Astrocyte (in vitro differentiated cells and primary cell): ENCODE results near the gene ADCY1. TPM values are rescaled to one million over a fixed set of nuclear protein-coding genes. Genes with fewer than 3 reads are reported as not detected.
"Not testable (repeated sequence)": the region's sequence is repeated elsewhere in the genome, so short reads cannot be mapped to it uniquely, and the experiment has no call there.

Experiments used
- DNase-seq: peaks from one replicate; pipeline ENCODE4 v3.0.0-alpha.2; 2010; ENCODE audit warnings: low read depth
- FAIRE-seq: peaks from 2 replicates; lab custom pipeline; 2011; peaks lifted over from hg19 to GRCh38; lab: Jason Lieb, UNC
- H2AFZ ChIP-seq: 2 replicates; pipeline ENCODE4 v1.6.0; 2012; ENCODE audit warnings: low read depth, low read length, inconsistent platforms
- H3K27ac ChIP-seq: 2 replicates; pipeline ENCODE4 v1.5.1; 2011; ENCODE audit warnings: low read depth, low read length, inconsistent platforms
- H3K27me3 ChIP-seq: 2 replicates; pipeline ENCODE4 v1.6.0; 2011; ENCODE audit warnings: low read length, inconsistent platforms; ENCODE audit not compliant: insufficient read depth
- H3K36me3 ChIP-seq: 2 replicates; pipeline ENCODE4 v1.5.1; 2011; ENCODE audit warnings: low read length, inconsistent platforms; ENCODE audit not compliant: insufficient read depth
- H3K4me1 ChIP-seq: 2 replicates; pipeline ENCODE4 v1.5.1; 2011; ENCODE audit warnings: low read length, inconsistent platforms; ENCODE audit not compliant: insufficient read depth
- H3K4me2 ChIP-seq: 2 replicates; pipeline ENCODE4 v1.6.0; 2012; ENCODE audit warnings: low read length, inconsistent platforms
- H3K4me3 ChIP-seq: 2 replicates; pipeline ENCODE4 v1.5.1; 2011; ENCODE audit warnings: low read depth, mild to moderate bottlenecking, low read length, inconsistent platforms; ENCODE audit not compliant: insufficient read depth
- H3K79me2 ChIP-seq: 2 replicates; pipeline ENCODE4 v1.6.0; 2012; ENCODE audit warnings: mild to moderate bottlenecking, low read length, inconsistent platforms; ENCODE audit not compliant: insufficient read depth
- H3K9ac ChIP-seq: 2 replicates; pipeline ENCODE4 v1.6.0; 2012; ENCODE audit warnings: mild to moderate bottlenecking, low read length, inconsistent platforms
- H3K9me3 ChIP-seq: 2 replicates; pipeline ENCODE4 v1.5.1; 2012; ENCODE audit warnings: low read depth, mild to moderate bottlenecking, low read length, inconsistent platforms; ENCODE audit not compliant: insufficient read depth
- H4K20me1 ChIP-seq: 2 replicates; pipeline ENCODE4 v1.6.0; 2012; ENCODE audit warnings: low read length, inconsistent platforms; ENCODE audit not compliant: insufficient read depth
- H3K27ac Mint-ChIP-seq: one replicate; pipeline ENCODE4 v1.8.0; 2021; ENCODE audit warnings: mild to moderate bottlenecking, mixed read lengths; ENCODE audit not compliant: unreplicated experiment
- H3K27me3 Mint-ChIP-seq: one replicate; pipeline ENCODE4 v1.8.0; 2021; ENCODE audit warnings: low read depth, mixed read lengths; ENCODE audit not compliant: unreplicated experiment
- H3K36me3 Mint-ChIP-seq: one replicate; pipeline ENCODE4 v1.8.0; 2021; ENCODE audit warnings: low read depth, mixed read lengths; ENCODE audit not compliant: unreplicated experiment
- H3K4me1 Mint-ChIP-seq: one replicate; pipeline ENCODE4 v1.8.0; 2021; ENCODE audit warnings: low read depth, mixed read lengths; ENCODE audit not compliant: unreplicated experiment
- H3K4me3 Mint-ChIP-seq: one replicate; pipeline ENCODE4 v1.8.0; 2021; ENCODE audit warnings: mild to moderate bottlenecking, moderate library complexity, mixed read lengths; ENCODE audit not compliant: unreplicated experiment
- H3K9me3 Mint-ChIP-seq: one replicate; pipeline ENCODE4 v1.8.0; 2021; ENCODE audit warnings: mild to moderate bottlenecking, mixed read lengths; ENCODE audit not compliant: unreplicated experiment
- total RNA-seq: library from RNA; stranded (reverse); gene quantifications from 2 replicates; pipeline ENCODE4 v1.2.1, GENCODE V29; 2021
- TF ChIP-seq, protein P1 (sequence below): IDR thresholded peaks from 2 replicates; pipeline ENCODE4 v1.5.1; 2011; ENCODE audit warnings: low read depth, mild to moderate bottlenecking, inconsistent platforms, low read length, moderate library complexity; ENCODE audit not compliant: insufficient read depth

Gene ADCY1
- total RNA-seq, 1 donor from 2014 or later = 1.6 TPM

DNA sequence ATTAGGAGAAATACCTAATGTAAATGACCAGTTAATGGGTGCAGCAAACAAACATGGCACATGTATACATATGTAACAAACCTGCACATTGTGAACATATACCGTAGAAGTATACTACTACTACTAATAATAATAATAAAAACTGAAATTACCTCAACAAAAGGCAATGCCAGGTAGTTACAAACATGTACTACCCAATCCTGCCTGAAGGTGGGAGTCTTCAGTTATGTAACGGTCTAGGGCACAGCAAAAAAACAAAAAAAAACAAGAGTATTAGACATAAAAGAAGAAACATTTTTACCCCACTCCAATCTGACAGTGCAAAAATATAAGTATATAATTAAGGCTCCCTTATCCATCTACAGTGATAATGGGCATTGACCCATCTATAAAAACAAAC lies 182.6 kb downstream of the ADCY1 start:
- not testable (repeated sequence) for H2AFZ ChIP-seq, H4K20me1 ChIP-seq, H3K36me3 ChIP-seq, H3K4me3 Mint-ChIP-seq, H3K9me3 Mint-ChIP-seq, H3K4me2 ChIP-seq, H3K9ac ChIP-seq, H3K4me1 Mint-ChIP-seq, FAIRE-seq, H3K27me3 ChIP-seq, H3K27ac Mint-ChIP-seq, DNase-seq, H3K9me3 ChIP-seq, H3K4me1 ChIP-seq, H3K27ac ChIP-seq, H3K36me3 Mint-ChIP-seq, H3K4me3 ChIP-seq, H3K27me3 Mint-ChIP-seq
- peaks cover 10% of the 10 kb centered on the region for H3K79me2 ChIP-seq
- TF ChIP-seq, protein P1, sequence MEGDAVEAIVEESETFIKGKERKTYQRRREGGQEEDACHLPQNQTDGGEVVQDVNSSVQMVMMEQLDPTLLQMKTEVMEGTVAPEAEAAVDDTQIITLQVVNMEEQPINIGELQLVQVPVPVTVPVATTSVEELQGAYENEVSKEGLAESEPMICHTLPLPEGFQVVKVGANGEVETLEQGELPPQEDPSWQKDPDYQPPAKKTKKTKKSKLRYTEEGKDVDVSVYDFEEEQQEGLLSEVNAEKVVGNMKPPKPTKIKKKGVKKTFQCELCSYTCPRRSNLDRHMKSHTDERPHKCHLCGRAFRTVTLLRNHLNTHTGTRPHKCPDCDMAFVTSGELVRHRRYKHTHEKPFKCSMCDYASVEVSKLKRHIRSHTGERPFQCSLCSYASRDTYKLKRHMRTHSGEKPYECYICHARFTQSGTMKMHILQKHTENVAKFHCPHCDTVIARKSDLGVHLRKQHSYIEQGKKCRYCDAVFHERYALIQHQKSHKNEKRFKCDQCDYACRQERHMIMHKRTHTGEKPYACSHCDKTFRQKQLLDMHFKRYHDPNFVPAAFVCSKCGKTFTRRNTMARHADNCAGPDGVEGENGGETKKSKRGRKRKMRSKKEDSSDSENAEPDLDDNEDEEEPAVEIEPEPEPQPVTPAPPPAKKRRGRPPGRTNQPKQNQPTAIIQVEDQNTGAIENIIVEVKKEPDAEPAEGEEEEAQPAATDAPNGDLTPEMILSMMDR = peak; percentile 8

DNA sequence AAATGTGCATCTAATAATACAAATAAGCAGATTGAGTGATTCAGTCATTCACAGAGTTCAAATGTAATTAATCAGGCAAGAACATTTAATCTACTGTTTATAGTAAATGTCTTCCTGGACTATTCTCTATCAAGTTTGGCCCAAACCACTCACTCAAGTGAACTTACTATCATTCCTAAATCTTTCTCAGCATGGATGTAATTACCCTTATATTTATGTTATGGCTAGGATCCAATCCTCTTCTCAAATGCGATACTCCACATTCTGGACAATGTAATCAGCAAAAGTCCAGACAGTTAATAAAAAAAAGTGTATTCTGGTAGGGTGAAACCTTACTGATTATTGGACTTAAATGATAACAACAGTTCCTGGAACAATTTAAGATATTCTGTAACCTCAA lies 185.3 kb downstream of the ADCY1 start:
- not testable (repeated sequence) for H3K36me3 ChIP-seq, H3K27me3 ChIP-seq, H3K9ac ChIP-seq, H2AFZ ChIP-seq, H3K27ac ChIP-seq, FAIRE-seq, H3K27ac Mint-ChIP-seq, H3K36me3 Mint-ChIP-seq, H3K9me3 ChIP-seq, H3K4me3 Mint-ChIP-seq, DNase-seq, H3K9me3 Mint-ChIP-seq, H3K4me2 ChIP-seq, H3K27me3 Mint-ChIP-seq, H3K4me3 ChIP-seq, H4K20me1 ChIP-seq
- Histone ChIP-seq H3K4me1 (peaks cover 19% of the 10 kb centered on the region), H3K79me2 (peaks cover 18% of the 10 kb centered on the region)
- peaks cover 14% of the 10 kb centered on the region for H3K4me1 Mint-ChIP-seq

GRCh38 chr7:45761545-45762205 lies 187.5 kb downstream of the ADCY1 start:
- peak overlapping the region; percentile 63 for H3K27ac Mint-ChIP-seq
- not testable (repeated sequence) for H3K4me3 Mint-ChIP-seq

DNA sequence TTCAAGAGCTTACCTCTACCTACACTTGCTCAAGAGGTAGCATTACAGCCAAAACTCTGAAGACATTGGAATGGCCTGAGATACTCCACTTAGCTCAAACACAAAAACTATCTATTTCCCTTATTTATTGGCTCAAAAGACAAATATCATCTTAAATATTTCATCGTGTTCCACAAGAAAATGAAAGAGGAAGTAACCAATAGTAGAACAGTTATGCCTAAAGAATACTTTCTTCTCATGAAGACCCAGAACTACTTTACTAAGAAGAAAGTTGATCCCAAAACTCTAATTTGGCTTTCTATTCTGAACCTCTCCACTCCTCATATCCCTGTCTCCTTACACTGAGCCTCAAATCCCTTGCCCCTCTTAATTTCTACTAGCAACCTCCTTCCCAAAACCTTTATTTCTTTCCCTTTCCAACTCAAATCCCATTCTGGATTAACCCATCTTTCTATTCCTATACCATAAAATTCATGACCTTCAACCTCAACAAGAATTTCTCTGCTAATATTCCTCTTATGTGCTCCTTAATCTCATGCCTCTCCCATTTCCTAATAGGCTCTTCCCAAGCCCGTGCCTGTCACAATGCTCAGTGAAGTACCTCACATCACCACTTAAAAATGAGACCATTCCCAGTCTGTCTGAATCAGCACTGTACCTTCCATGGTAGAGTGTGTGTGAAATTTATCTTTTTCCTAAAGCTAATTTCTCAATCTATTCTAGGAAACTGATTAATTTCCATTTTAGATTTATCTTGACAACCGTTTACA lies 188.2 kb downstream of the ADCY1 start:
- FAIRE-seq, H3K4me3 ChIP-seq: not testable (repeated sequence)
- H3K27ac Mint-ChIP-seq = peak overlapping the region; percentile 63

More at GRCh38 chr7:45761545-45762205, 187.5 kb downstream of the ADCY1 start:
- H3K4me1 Mint-ChIP-seq = peaks cover 14% of the 10 kb centered on the region
- not testable (repeated sequence) for H3K36me3 ChIP-seq, H3K9me3 Mint-ChIP-seq, H3K36me3 Mint-ChIP-seq, FAIRE-seq, H3K9me3 ChIP-seq, H3K27me3 ChIP-seq, H3K27me3 Mint-ChIP-seq, H3K4me3 ChIP-seq, H2AFZ ChIP-seq, H4K20me1 ChIP-seq
- Histone ChIP-seq H3K4me2 (peak overlapping the region; percentile 64), H3K79me2 (peaks cover 25% of the 10 kb centered on the region), H3K9ac (peak overlapping the region; percentile 81), H3K27ac (peak overlapping the region; percentile 98), H3K4me1 (peaks cover 19% of the 10 kb centered on the region)
- DNase-seq = peak; percentile 93

GRCh38 chr7:45768516-45769394 lies 194.6 kb downstream of the ADCY1 start:
- Mint-ChIP-seq H3K4me3 (peak overlapping the region; percentile 91), H3K27ac (peak overlapping the region; percentile 99)
- H3K4me1 Mint-ChIP-seq, H3K36me3 ChIP-seq, H3K36me3 Mint-ChIP-seq, H3K27me3 ChIP-seq, FAIRE-seq, H3K9me3 Mint-ChIP-seq, H3K27me3 Mint-ChIP-seq, H4K20me1 ChIP-seq, H3K9me3 ChIP-seq, H3K4me1 ChIP-seq: not testable (repeated sequence)
- peak; percentile 96 for DNase-seq
- H2AFZ ChIP-seq = peak overlapping the region; percentile 94
- peak overlapping the region; percentile 88 for H3K4me2 ChIP-seq
- H3K79me2 ChIP-seq = peaks cover 30% of the 10 kb centered on the region
- peak overlapping the region; percentile 70 for H3K4me3 ChIP-seq
- peak overlapping the region; percentile 96 for H3K27ac ChIP-seq
- peak overlapping the region; percentile 98 for H3K9ac ChIP-seq

More for the DNA sequence above, 188.2 kb downstream of the ADCY1 start:
- H3K9me3 ChIP-seq, H2AFZ ChIP-seq, H3K27me3 Mint-ChIP-seq, H3K9me3 Mint-ChIP-seq, H4K20me1 ChIP-seq, H3K36me3 ChIP-seq, H3K36me3 Mint-ChIP-seq, H3K27me3 ChIP-seq: not testable (repeated sequence)
- Mint-ChIP-seq H3K4me1 (peaks cover 14% of the 10 kb centered on the region), H3K4me3 (peak overlapping the region; percentile 6)
- H3K4me1 ChIP-seq = peaks cover 19% of the 10 kb centered on the region
- peaks cover 28% of the 10 kb centered on the region for H3K79me2 ChIP-seq
- DNase-seq = peak; percentile 23
- H3K27ac ChIP-seq = peak overlapping the region; percentile 98
- peak overlapping the region; percentile 81 for H3K9ac ChIP-seq
- H3K4me2 ChIP-seq = peak overlapping the region; percentile 64
